Measurements from ENCODE around the gene PTPRCAP. TPM values are rescaled to one million over a fixed set of nuclear protein-coding genes. Genes with fewer than 3 reads are reported as not detected.

PTPRCAP gene
- total and polyA plus RNA-seq, 2 donors (not counting 1 experiment from before 2014, with no cell fraction given) = 266 to 565 TPM

- intact Hi-C loops (cut with micrococcal nuclease) = loop anchor here (10.0 kb wide), 1 partner anchor 177 kb away; the partner anchor contains the start of gene GSTP1
- Histone ChIP-seq H3K27ac (ENCODE audit: low read length in 2 of 2) (peak overlapping the region; percentile 83 to 88), H3K4me1 (ENCODE audit: control insufficient read depth in 2 of 2, insufficient read depth in 2 of 2, low read length in 2 of 2) (peaks cover 91 to 96% of the 10 kb centered on the region in 2 donors), H3K9ac (ENCODE audit: low read length) (peak overlapping the region; percentile 89), H3K79me2 (ENCODE audit: control insufficient read depth, insufficient read depth, low read length) (peaks cover 71% of the 10 kb centered on the region), H4K20me1 (ENCODE audit: control insufficient read depth, insufficient read depth, low read length, poor library complexity, severe bottlenecking) (peaks cover 47% of the 10 kb centered on the region), H3K4me3 (ENCODE audit: control extremely low read depth in 1 of 5, extremely low read depth in 1 of 5, insufficient read depth in 1 of 5, low read depth in 2 of 5, low read length in 4 of 5) (peak overlapping the region in 3 of 5 experiments; percentile 7 to 36 (median 36)), H3K9me3 (ENCODE audit: control extremely low read depth in 1 of 3, control insufficient read depth in 2 of 3, insufficient read depth in 1 of 3, low read length in 2 of 3) (peaks cover 0 to 2% (median 0%) of the 10 kb centered on the region in 3 donors), H3K4me2 (replicated peaks; ENCODE audit: low read depth, low read length, poor library complexity, severe bottlenecking) (peak overlapping the region; percentile 89), H3K36me3 (replicated peaks in 1 of 2; ENCODE audit: control extremely low read depth in 1 of 2, control insufficient read depth in 1 of 2, extremely low read depth in 1 of 2, insufficient read depth in 2 of 2, low read length in 1 of 2) (peaks cover 0 to 49% of the 10 kb centered on the region in 2 experiments), H3K27me3 (replicated peaks in 1 of 4; ENCODE audit: control extremely low read depth in 1 of 4, control insufficient read depth in 3 of 4, insufficient read depth in 4 of 4, low read length in 3 of 4) (no peaks in the 10 kb centered on the region), H2AFZ (ENCODE audit: insufficient read depth, low read depth, low read length, poor library complexity, severe bottlenecking) (no peak overlapping the region)
- Mint-ChIP-seq H3K27me3 (no peaks in the 10 kb centered on the region), H3K4me3 (peak overlapping the region; percentile 79), H3K27ac (peak overlapping the region; percentile 100), H3K4me1 (peaks cover 89% of the 10 kb centered on the region), H3K9me3 (ENCODE audit: insufficient read depth) (no peaks in the 10 kb centered on the region)
- ChIA-PET CTCF (interaction anchor here (0.8 to 3.4 kb wide), 8 partner anchors 8 to 65 kb away, joined by 3 to 18 read pairs (median 4); partner anchors contain the start of genes CARNS1, PTPRCAP and RAD9A), POLR2A (interaction anchor here (0.6 to 4.2 kb wide), 12 partner anchors 10 to 79 kb away, joined by 3 to 78 read pairs (median 5); partner anchors contain the start of genes PTPRCAP, RAD9A, RPS6KB2 and TMEM134)
- no peak for ATAC-seq (ENCODE audit: low read depth)
- DNase-seq = no peak
- TF ChIP-seq EZH2 (IDR thresholded peaks at IDR 0.05; ENCODE audit: borderline replicate concordance, insufficient read depth, low read depth, low read length, poor library complexity, severe bottlenecking) (no peak), CTCF (IDR thresholded peaks at IDR 0.05) (no peak)
- WGBS (ENCODE audit: insufficient coverage) = 69% methylated on average over 9 of the region's 12 CpGs
Measured at GRCh38 chr11:67407688-67408163, 29.8 kb downstream of the PTPRCAP start.
